PFSK-1 (cell line): Measurements from ENCODE around the gene ADAM33.

Source experiments
- FOXP2 ChIP-seq: optimal IDR thresholded peaks from 2 replicates; pipeline ENCODE3; 2011; ENCODE audit warnings: borderline replicate concordance, control low read depth, inconsistent platforms; ENCODE audit not compliant: insufficient read depth; ENCODE audit errors: extremely low read length, extremely low read depth
- POLR2AphosphoS5 ChIP-seq: IDR thresholded peaks from 2 replicates; pipeline ENCODE4 v1.6.1; 2012; ENCODE audit warnings: low read depth, mild to moderate bottlenecking, control low read depth, low read length, moderate library complexity
- REST ChIP-seq, 2 experiments: IDR thresholded peaks; 2 replicates each; pipeline versions ENCODE4 v1.6.1 to v1.8.0; 2011 to 2012; ENCODE audit warnings: low read depth in 2 of 2, low read length in 2 of 2, control low read depth in 1 of 2, inconsistent platforms in 1 of 2, mild to moderate bottlenecking in 1 of 2, moderate library complexity in 1 of 2; ENCODE audit not compliant: insufficient read depth in 1 of 2

DNA sequence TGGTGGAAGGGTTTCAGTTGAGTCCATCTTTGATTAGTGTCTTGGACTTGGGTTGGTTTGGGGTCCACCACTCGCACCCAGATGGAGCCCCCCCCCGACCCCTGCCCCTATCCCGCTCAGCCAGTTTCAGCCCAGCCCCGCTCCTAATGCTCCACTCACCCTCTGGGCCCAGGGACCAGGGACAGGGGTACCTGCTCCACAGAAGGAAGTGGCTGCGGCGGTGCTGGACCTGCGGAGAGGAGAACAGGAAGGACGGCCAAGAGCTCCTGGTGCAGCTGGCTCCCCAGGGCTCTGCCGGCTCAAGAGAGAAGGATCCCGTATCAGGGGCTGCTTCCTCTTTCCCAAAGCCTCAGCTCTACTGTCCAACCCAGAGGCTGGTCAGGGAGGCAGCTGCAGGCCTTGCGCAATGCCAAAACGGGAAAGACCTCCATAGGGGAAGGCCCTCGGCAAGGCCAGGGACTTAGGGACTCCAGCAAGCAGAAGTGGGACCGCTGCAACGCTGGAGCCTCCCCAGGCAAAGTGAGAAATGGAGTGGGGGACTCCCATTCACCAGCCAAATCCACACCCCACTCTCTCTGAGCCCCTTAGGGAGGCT, 30.6 kb upstream of the ADAM33 start, which contains the start of gene SIGLEC1:
- TF ChIP-seq REST (IDR thresholded peaks at IDR 0.05; ENCODE audit: insufficient read depth in 1 of 2, low read depth in 2 of 2, low read length in 2 of 2) (no peak), FOXP2 (no peak), POLR2AphosphoS5 (no peak)
